Neural progenitor cell (in vitro differentiated cells): ENCODE data around the gene TRABD2A.

Experiments used
- EZH2 ChIP-seq: fragments of 200-600 bp; sonication (generic); IDR thresholded peaks from 2 replicates; pipeline ENCODE4 v1.6.1; 2017; ENCODE audit warnings: antibody characterized with exemption, mild to moderate bottlenecking, moderate library complexity
- EZH2phosphoT487 ChIP-seq: fragments of 200-600 bp; sonication (generic); IDR thresholded peaks from 2 replicates; pipeline ENCODE4 v1.6.1; 2017; ENCODE audit warnings: antibody characterized with exemption
- TF ChIP-seq, protein P1 (sequence below): fragments of 200-600 bp; sonication (generic); IDR thresholded peaks from 2 replicates; pipeline ENCODE4 v1.5.1; 2017; ENCODE audit warnings: antibody characterized with exemption, mild to moderate bottlenecking

DNA sequence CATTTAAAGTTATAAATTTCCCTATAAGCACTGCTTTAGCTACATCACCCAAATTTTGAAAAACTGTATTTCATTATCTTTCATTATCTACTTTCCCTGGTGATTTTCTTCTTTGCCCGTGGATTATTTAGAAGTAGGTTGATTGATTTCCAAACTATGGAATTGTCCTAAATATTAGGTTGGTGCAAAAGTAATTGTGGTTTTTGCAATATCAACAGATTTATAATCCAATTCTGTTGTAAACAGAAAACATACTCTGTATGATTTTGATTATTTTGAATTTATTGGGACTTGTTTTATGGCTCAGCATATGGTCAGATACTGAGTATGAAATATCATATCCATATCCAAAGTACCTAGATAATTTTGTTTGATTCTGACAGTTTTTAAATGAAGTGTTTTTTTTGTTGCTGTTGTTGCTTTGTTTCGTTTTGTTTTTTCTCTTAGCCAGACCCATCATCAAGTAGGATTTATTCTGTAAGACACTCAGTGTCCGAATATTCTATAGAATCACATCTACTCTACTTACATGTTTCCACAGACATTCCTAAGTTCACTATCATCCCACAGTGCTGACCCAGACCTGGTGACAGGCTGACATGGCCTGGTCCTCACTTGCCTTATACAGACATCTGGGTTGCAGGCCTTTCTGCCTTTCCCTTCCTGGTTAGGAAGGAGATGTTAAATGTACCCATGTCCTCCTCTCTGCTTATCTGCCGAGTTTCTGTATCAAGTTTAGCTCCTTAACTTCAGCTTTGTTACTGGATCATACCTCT, 2.1 kb upstream of the TRABD2A start:
- TF ChIP-seq, protein P1, sequence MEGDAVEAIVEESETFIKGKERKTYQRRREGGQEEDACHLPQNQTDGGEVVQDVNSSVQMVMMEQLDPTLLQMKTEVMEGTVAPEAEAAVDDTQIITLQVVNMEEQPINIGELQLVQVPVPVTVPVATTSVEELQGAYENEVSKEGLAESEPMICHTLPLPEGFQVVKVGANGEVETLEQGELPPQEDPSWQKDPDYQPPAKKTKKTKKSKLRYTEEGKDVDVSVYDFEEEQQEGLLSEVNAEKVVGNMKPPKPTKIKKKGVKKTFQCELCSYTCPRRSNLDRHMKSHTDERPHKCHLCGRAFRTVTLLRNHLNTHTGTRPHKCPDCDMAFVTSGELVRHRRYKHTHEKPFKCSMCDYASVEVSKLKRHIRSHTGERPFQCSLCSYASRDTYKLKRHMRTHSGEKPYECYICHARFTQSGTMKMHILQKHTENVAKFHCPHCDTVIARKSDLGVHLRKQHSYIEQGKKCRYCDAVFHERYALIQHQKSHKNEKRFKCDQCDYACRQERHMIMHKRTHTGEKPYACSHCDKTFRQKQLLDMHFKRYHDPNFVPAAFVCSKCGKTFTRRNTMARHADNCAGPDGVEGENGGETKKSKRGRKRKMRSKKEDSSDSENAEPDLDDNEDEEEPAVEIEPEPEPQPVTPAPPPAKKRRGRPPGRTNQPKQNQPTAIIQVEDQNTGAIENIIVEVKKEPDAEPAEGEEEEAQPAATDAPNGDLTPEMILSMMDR: no peak
- no peak for TF ChIP-seq EZH2
- TF ChIP-seq EZH2phosphoT487: no peak
